ENCODE data around the gene TBX20.
"Not testable (repeated sequence)": the region's sequence is repeated elsewhere in the genome, so short reads cannot be mapped to it uniquely, and the experiment has no call there.

GRCh38 chr7:35167658-35168057 is 86.2 kb downstream of the TBX20 start:
- TF ChIP-seq CTCF, POLR2A (IDR thresholded peaks at IDR 0.05): not testable (repeated sequence)
